GM21528 (cell line): ENCODE results near the gene JAKMIP1.

Experiments used
- ATAC-seq: cut with Tn5 transposase; IDR thresholded peaks from one replicate; pipeline ENCODE4 v1.9.1; 2021; ENCODE audit warnings: mild to moderate bottlenecking, moderate library complexity; ENCODE audit not compliant: unreplicated experiment, low FRiP score

JAKMIP1 gene

DNA sequence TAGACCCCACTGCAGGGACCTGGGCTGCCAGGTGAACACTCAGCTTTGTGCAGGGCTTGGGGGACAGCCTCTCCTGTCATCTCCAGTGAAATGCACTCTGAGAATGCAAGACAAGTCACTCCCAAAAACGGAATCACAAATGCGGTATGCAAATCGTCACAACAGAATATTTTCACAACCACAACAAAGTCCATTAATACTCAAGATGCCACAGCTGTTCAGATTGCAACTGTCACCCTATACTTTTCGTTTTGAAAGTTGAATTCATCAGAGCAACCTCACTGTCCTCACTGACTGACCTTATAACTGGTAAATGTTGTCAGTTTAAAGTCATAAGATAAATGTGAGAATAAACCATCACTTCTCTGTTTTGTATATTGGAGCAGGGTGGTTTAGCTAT, 16.6 kb downstream of the JAKMIP1 start:
- ATAC-seq: peak; percentile 37

DNA sequence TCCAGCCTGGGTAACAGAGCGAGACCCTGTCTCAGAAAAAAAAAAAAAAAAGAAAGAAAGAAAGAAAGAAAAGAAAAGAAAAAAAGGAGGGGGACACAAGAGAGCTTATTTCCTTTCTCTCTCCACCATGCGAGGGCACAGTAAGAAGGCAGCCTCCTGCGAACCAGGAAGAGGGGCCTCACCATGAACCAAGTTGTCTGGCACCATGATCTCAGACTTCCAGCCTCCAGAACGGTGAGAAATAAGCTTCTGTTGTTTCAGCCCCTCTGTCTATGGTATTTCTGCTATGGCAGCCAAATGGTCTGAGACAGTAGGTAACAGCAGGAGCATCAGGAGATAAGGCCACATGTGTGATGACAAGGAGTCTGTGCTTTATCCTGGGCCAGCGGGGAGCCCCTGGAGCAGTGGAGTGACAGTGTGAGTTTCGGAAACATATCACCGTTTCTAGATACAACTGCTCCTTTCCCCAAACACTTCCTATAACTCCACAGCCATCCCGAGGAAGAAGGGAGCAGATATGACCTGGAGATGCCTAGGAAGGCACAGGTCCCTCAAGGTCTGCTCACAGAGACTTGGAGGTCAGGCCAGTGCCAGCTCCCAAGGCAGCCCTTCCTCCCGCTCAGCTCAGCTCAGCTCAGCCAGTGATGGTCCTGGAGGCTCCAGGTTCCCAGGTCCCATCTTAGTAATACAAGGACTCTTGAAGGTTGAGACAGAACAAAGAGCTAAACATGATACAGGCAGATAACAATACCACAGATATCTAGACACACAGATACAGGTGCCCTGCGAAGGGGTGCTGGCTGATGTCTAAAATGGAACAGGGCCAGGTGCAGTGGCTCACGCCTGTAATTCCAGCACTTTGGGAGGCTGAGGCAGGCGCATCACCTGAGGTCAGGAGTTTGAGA, 17.7 kb downstream of the JAKMIP1 start:
- no peak for ATAC-seq

GRCh38 chr4:6180841-6181631, 19.3 kb downstream of the JAKMIP1 start:
- peak; percentile 85 for ATAC-seq

- no peak for ATAC-seq
Measured at GRCh38 chr4:6179362-6179761, 21.0 kb downstream of the JAKMIP1 start.

GRCh38 chr4:6178757-6179156, 21.6 kb downstream of the JAKMIP1 start:
- no peak for ATAC-seq

- ATAC-seq: no peak
Measured at GRCh38 chr4:6177587-6178197, 22.7 kb downstream of the JAKMIP1 start.

DNA sequence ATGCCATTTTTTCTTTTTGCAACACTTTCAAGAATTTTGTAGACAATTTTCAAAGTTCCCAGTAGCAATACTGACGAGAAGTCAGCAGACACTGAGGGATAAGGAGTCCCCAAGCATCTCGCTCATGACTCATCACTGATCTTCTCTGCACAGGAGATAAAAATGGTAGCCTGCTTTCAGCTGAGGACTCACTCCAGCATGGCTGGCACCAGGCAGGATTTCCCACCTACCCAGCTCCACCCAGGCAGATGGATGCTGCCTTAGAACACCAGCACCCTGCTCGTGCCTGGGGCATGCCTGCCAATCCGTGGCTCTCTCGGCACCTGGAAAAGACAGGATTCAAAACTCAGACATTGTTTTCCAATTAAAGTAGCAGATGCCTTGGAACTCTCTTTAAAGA, 24.9 kb downstream of the JAKMIP1 start:
- no peak for ATAC-seq

- ATAC-seq: no peak
Measured at GRCh38 chr4:6172927-6173200, 27.5 kb downstream of the JAKMIP1 start.

GRCh38 chr4:6172093-6172926, 28.0 kb downstream of the JAKMIP1 start:
- no peak for ATAC-seq

DNA sequence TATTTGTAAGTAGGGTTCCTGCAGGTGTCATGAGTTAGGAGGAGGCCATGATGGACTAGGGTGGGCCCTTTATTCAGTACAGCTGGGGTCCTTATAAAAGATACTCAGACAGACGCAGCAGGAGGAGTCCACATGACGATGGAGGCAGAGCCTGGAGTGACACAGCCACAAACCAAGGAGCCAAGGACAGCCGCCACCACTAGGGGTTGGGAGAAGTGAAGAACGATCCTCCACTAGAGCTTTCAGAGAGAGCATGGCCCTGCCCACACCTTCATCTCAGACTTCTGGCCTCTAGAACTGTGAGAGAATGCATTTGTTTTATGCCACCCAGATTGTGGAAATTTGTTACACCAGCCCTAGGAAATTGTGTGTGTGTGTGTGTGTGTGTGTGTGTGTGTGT, 31.1 kb downstream of the JAKMIP1 start:
- ATAC-seq: no peak

DNA sequence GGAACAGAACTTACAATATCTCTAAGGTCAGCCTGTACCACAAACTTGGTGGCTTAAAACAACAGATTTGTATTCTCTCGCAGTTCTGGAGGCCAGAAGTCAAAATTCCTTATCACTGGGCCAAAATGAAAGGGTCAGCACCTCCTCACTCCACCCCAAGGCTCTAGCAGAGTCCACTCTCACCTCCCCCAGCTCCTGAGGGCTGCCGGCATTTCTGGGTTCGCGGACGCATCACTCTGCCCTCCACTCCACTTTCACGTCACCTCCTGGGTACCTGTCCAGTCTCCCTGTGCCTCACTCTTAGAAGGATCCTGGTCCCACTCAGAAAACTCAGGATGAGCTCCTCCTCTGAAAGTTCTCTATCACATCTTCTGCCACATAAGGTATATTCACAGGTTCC, 34.6 kb downstream of the JAKMIP1 start:
- no peak for ATAC-seq

DNA sequence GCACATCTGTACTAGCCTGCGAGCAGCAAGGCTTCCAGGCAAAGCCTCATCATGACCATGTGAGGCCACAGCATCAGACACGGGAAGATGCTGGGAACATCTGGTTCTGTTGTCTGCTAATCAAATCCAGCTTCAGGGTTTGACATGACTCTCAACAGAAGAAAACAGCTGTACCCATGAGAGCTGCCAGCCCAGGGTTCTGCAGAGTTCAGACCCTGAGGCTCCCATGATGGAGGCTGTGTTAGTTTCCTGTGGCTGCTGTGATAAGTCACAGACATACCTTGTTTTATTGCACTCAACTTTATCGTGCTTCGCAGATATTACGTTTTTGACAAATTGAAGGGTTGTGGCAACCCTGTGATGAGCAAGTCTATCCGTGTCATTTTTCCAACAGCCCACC, 37.5 kb downstream of the JAKMIP1 start:
- no peak for ATAC-seq

GRCh38 chr4:6161921-6162464, 38.4 kb downstream of the JAKMIP1 start:
- no peak for ATAC-seq

- no peak for ATAC-seq
Measured at GRCh38 chr4:6160536-6160935, 39.8 kb downstream of the JAKMIP1 start.

DNA sequence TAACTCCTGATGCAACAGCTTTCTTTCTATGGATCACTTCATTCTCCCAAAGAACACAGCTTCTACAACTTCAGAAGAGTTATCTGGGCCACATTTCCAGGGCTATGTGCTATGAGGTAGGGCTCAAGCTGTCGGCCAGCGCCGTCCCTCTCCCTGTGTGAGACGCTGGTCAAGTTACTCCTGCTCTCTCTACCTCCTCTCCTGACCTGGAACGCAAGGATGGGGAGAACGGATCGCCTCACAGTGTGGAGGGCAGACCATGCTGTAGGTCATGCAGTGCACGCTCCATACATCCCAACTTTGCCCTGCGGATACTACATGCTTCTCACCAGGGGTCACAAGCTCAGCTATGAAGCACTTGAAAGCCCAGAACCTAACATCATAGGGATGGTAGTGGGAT, 42.4 kb downstream of the JAKMIP1 start:
- no peak for ATAC-seq

DNA sequence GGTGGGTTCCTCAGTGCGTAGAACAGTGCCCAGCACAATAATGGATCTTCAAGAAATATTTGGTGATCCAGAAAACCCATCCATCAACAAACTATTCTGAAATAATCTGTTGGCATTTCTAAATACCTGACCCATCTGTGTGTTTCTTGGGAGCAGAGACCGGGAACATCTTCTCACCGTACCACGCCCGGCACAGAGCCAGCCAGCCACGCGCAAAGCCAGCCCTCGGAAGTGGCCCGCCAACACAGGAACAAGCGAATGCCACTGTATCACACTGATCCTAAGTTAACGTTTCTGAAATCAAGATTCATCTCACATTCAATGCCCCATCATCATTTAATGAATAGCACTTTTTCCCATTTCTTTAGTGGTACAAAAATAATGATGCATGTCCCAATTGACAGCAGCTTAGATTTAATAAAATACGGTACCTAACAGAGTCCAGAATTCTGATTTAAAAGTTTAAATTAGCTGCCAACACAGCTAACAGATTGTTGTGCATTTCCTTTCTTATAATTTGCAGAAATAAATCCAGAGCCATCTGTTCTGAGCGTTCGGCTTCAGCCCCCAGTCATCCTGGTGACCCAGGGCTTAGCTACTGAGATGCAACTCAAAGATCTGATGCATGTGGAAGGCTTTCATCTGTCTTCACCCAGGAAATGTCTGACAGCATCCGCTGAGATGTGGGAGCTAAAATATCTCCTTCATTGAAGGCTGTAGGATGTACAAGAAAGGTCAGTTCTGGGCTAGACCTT, 44.2 kb downstream of the JAKMIP1 start:
- ATAC-seq: no peak

DNA sequence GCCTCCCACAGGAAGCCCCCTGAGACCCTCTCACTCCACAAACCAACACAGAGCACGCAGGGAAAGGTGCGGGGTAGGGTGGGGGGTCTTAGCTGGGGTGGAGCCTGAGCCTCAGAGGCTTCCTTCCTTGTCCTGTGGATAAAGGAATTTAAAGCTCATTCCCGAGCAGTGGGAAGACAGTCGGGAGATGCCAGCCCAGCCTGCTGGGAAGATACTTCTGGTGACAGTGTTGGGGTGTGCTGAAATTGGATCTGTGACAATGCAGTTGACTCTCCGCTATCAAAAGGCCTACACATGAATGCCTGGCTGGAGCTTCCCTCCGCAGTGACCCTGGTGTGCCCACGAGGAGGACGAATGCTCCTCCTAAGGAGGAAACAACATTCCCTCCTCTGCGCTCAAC, 45.5 kb downstream of the JAKMIP1 start:
- ATAC-seq: no peak

DNA sequence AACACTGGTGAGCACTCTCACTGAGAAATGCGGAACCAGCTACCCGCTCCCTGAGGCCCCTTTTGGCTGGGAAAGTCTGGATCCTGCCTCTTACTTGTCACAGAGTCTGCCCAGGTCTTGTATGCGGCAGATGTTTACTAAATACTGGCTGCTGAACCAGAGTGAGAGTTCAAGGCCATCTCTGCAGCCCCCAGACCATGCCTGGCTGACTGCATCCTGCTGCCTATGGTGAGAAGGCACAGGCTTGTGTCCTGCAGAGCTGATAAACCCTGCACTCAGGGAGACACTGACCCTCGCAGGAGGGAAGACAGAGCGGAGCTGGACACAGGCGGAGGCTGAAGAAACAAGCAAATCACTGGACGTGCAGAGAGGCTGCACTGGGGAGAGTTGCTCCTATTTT, 46.5 kb downstream of the JAKMIP1 start:
- no peak for ATAC-seq

- no peak for ATAC-seq
Measured at GRCh38 chr4:6152869-6153705, 47.3 kb downstream of the JAKMIP1 start.
